Measurements from ENCODE around the gene HSD3B7. TPM values are rescaled to one million over a fixed set of nuclear protein-coding genes. Genes with fewer than 3 reads are reported as not detected.

HSD3B7 gene
- total RNA-seq, 1 donor from 2014 or later, result 3.5 TPM

- Mint-ChIP-seq H3K4me1 (no peaks in the 10 kb centered on the region), H3K27me3 (ENCODE audit: low read depth) (no peaks in the 10 kb centered on the region), H3K9me3 (no peaks in the 10 kb centered on the region), H3K27ac (no peak overlapping the region), H3K36me3 (peaks cover 45% of the 10 kb centered on the region), H3K4me3 (no peak overlapping the region)
- TF ChIP-seq, protein P1, sequence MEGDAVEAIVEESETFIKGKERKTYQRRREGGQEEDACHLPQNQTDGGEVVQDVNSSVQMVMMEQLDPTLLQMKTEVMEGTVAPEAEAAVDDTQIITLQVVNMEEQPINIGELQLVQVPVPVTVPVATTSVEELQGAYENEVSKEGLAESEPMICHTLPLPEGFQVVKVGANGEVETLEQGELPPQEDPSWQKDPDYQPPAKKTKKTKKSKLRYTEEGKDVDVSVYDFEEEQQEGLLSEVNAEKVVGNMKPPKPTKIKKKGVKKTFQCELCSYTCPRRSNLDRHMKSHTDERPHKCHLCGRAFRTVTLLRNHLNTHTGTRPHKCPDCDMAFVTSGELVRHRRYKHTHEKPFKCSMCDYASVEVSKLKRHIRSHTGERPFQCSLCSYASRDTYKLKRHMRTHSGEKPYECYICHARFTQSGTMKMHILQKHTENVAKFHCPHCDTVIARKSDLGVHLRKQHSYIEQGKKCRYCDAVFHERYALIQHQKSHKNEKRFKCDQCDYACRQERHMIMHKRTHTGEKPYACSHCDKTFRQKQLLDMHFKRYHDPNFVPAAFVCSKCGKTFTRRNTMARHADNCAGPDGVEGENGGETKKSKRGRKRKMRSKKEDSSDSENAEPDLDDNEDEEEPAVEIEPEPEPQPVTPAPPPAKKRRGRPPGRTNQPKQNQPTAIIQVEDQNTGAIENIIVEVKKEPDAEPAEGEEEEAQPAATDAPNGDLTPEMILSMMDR (IDR thresholded peaks at IDR 0.05; ENCODE audit: unreplicated experiment), result peak; percentile 32
- no peak for DNase-seq (ENCODE audit: low spot score in 2 of 2, unreplicated experiment in 2 of 2)
Observed at GRCh38 chr16:30977502-30977901, 7.5 kb upstream of the HSD3B7 start.

DNA sequence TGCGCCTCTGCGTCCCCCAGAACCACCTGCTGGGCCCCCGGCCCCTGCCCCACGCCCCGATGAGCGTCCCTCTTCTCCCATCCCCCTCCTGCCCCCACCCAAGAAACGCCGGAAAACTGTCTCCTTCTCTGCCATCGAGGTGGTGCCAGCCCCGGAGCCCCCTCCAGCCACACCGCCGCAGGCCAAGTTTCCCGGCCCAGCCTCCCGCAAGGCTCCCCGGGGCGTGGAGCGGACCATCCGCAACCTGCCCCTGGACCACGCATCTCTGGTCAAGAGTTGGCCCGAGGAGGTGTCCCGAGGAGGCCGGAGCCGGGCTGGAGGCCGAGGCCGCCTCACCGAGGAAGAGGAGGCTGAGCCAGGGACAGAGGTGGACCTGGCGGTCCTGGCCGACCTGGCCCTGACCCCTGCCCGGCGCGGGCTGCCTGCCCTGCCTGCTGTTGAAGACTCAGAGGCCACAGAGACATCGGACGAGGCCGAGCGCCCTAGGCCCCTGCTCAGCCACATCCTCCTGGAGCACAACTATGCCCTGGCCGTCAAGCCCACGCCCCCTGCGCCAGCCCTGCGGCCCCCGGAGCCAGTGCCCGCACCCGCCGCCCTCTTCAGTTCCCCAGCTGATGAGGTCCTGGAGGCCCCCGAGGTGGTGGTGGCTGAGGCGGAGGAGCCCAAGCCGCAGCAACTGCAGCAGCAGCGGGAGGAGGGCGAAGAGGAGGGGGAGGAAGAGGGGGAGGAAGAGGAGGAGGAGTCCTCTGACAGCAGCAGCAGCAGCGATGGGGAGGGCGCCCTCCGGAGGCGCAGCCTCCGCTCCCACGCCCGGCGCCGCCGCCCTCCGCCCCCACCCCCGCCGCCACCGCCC, 5.6 kb upstream of the HSD3B7 start:
- Mint-ChIP-seq H3K4me1 (no peaks in the 10 kb centered on the region), H3K27ac (no peak overlapping the region), H3K9me3 (no peaks in the 10 kb centered on the region), H3K27me3 (ENCODE audit: low read depth) (no peaks in the 10 kb centered on the region), H3K36me3 (peaks cover 33% of the 10 kb centered on the region), H3K4me3 (no peak overlapping the region)
- DNase-seq (ENCODE audit: low spot score in 2 of 2, unreplicated experiment in 2 of 2), result no peak
- TF ChIP-seq, protein P1 (IDR thresholded peaks at IDR 0.05; ENCODE audit: unreplicated experiment), result no peak

DNA sequence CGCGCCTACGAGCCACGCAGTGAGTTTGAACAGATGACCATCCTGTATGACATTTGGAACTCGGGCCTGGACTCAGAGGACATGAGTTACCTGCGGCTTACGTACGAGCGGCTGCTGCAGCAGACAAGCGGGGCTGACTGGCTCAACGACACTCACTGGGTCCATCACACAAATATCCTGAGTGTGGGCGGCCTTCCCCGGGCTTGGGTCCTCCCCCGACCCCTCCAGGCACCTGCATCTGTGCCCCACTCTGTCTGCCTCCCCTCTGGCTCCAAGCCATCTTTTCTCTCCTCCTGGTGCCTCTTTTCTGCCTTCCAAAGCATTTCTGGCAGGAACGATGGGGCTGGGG, 5.0 kb upstream of the HSD3B7 start:
- Mint-ChIP-seq H3K36me3 (peaks cover 32% of the 10 kb centered on the region), H3K4me1 (no peaks in the 10 kb centered on the region), H3K27ac (no peak overlapping the region), H3K9me3 (no peaks in the 10 kb centered on the region), H3K4me3 (no peak overlapping the region), H3K27me3 (ENCODE audit: low read depth) (no peaks in the 10 kb centered on the region)
- TF ChIP-seq, protein P1 (IDR thresholded peaks at IDR 0.05; ENCODE audit: unreplicated experiment), result no peak
- no peak for DNase-seq (ENCODE audit: low spot score in 2 of 2, unreplicated experiment in 2 of 2)

- H3K9me3 Mint-ChIP-seq, result no peaks in the 10 kb centered on the region
- no peaks in the 10 kb centered on the region for H3K27me3 Mint-ChIP-seq (ENCODE audit: low read depth)
- no peak overlapping the region for H3K27ac Mint-ChIP-seq
- H3K36me3 Mint-ChIP-seq, result peaks cover 32% of the 10 kb centered on the region
- TF ChIP-seq, protein P1 (IDR thresholded peaks at IDR 0.05; ENCODE audit: unreplicated experiment), result no peak
- DNase-seq (ENCODE audit: low spot score in 2 of 2, unreplicated experiment in 2 of 2), result no peak
- H3K4me1 Mint-ChIP-seq, result peaks cover 4% of the 10 kb centered on the region
- no peak overlapping the region for H3K4me3 Mint-ChIP-seq
Observed at GRCh38 chr16:30980434-30980833, 4.6 kb upstream of the HSD3B7 start.

- no peaks in the 10 kb centered on the region for H3K9me3 Mint-ChIP-seq
- TF ChIP-seq, protein P1 (IDR thresholded peaks at IDR 0.05; ENCODE audit: unreplicated experiment), result no peak
- peaks cover 28% of the 10 kb centered on the region for H3K36me3 Mint-ChIP-seq
- H3K27me3 Mint-ChIP-seq (ENCODE audit: low read depth), result no peaks in the 10 kb centered on the region
- DNase-seq (ENCODE audit: low spot score in 2 of 2, unreplicated experiment in 2 of 2), result no peak
- no peak overlapping the region for H3K27ac Mint-ChIP-seq
- H3K4me3 Mint-ChIP-seq, result no peak overlapping the region
- H3K4me1 Mint-ChIP-seq, result peaks cover 5% of the 10 kb centered on the region
Observed at GRCh38 chr16:30980959-30981358, 4.0 kb upstream of the HSD3B7 start.

Data from mesothelial cell of epicardium (in vitro differentiated cells).